Hematopoietic multipotent progenitor cell (in vitro differentiated cells): ENCODE data around the gene WDFY4. TPM values are rescaled to one million over a fixed set of nuclear protein-coding genes. Genes with fewer than 3 reads are reported as not detected.

Experiments used
- DNase-seq, 3 donors: peaks; one replicate each; pipeline ENCODE4 v3.0.0-alpha.2; 2011 to 2015; ENCODE audit warnings: low read depth in 2 of 3, low spot score in 2 of 3
- total RNA-seq: library from RNA; depleted of rRNA; stranded (reverse); fragments of >200 nt; gene quantifications from one replicate; pipeline ENCODE4 v1.2.3, GENCODE V29; 2012

Gene WDFY4
- total RNA-seq, 1 donor: 35.5 TPM

GRCh38 chr10:48805848-48806247 lies 121.2 kb downstream of the WDFY4 start:
- no peak for DNase-seq

GRCh38 chr10:48806342-48806741 lies 121.7 kb downstream of the WDFY4 start:
- DNase-seq: no peak

- DNase-seq: no peak
Measured at GRCh38 chr10:48807791-48808470, 123.3 kb downstream of the WDFY4 start.

GRCh38 chr10:48809261-48809660 lies 124.6 kb downstream of the WDFY4 start:
- no peak for DNase-seq

- DNase-seq: no peak
Measured at GRCh38 chr10:48811461-48811860, 126.8 kb downstream of the WDFY4 start.

- no peak for DNase-seq
Measured at GRCh38 chr10:48811917-48812316, 127.2 kb downstream of the WDFY4 start.

GRCh38 chr10:48813291-48813690 lies 128.6 kb downstream of the WDFY4 start:
- peak in 1 of 3 donors; percentile 13 for DNase-seq

GRCh38 chr10:48813825-48814224 lies 129.2 kb downstream of the WDFY4 start:
- DNase-seq: no peak

GRCh38 chr10:48814933-48815332 lies 130.3 kb downstream of the WDFY4 start:
- no peak for DNase-seq

GRCh38 chr10:48817141-48817540 lies 132.5 kb downstream of the WDFY4 start:
- no peak for DNase-seq

GRCh38 chr10:48818081-48818480 lies 133.4 kb downstream of the WDFY4 start:
- DNase-seq: no peak

- DNase-seq: no peak
Measured at GRCh38 chr10:48818861-48819520, 134.3 kb downstream of the WDFY4 start.

- DNase-seq: no peak
Measured at GRCh38 chr10:48819783-48820182, 135.1 kb downstream of the WDFY4 start.

GRCh38 chr10:48820231-48820630 lies 135.6 kb downstream of the WDFY4 start:
- DNase-seq: no peak

- DNase-seq: no peak
Measured at GRCh38 chr10:48820699-48821098, 136.0 kb downstream of the WDFY4 start.

GRCh38 chr10:48821111-48821510 lies 136.4 kb downstream of the WDFY4 start:
- DNase-seq: no peak

- DNase-seq: no peak
Measured at GRCh38 chr10:48821692-48822091, 137.0 kb downstream of the WDFY4 start.

GRCh38 chr10:48833674-48834073 lies 149.0 kb downstream of the WDFY4 start:
- no peak for DNase-seq

- no peak for DNase-seq
Measured at GRCh38 chr10:48834189-48834965, 149.7 kb downstream of the WDFY4 start.

- DNase-seq: no peak
Measured at GRCh38 chr10:48835781-48836180, 151.1 kb downstream of the WDFY4 start.

GRCh38 chr10:48836605-48837004 lies 151.9 kb downstream of the WDFY4 start:
- no peak for DNase-seq

GRCh38 chr10:48838834-48839233 lies 154.2 kb downstream of the WDFY4 start:
- no peak for DNase-seq
